K562 (cell line): ENCODE data around the gene BRCC3. TPM values are rescaled to one million over a fixed set of nuclear protein-coding genes. Genes with fewer than 3 reads are reported as not detected.

Source experiments
- BDP1 ChIP-seq: IDR thresholded peaks from 3 replicates; pipeline ENCODE4 v1.6.1; 2011; ENCODE audit not compliant: insufficient read length, insufficient read depth
- CCAR2 ChIP-seq: fragments of 200-400 bp; formaldehyde crosslinking; IDR thresholded peaks from 2 replicates; pipeline ENCODE4 v1.6.1; 2017; ENCODE audit warnings: mild to moderate bottlenecking, low read depth, low read length
- CREB5 ChIP-seq: fragments of 250-450 bp; sonication (Bioruptor Pico); IDR thresholded peaks from 2 replicates; pipeline ENCODE4 v1.5.0; 2020; ENCODE audit warnings: mild to moderate bottlenecking
- E2F8 ChIP-seq: fragments of 450-650 bp; IDR thresholded peaks from 2 replicates; pipeline ENCODE4 v1.7.1; 2018; ENCODE audit warnings: mild to moderate bottlenecking, low read depth; ENCODE audit not compliant: partially characterized antibody
- ELK3 ChIP-seq: fragments of 450-650 bp; formaldehyde crosslinking; IDR thresholded peaks from 2 replicates; pipeline ENCODE4 v1.4.0; 2020; ENCODE audit warnings: mild to moderate bottlenecking
- NFXL1 ChIP-seq: fragments of 450-650 bp; formaldehyde crosslinking; IDR thresholded peaks from 2 replicates; pipeline ENCODE4 v1.4.0; 2021; ENCODE audit warnings: mild to moderate bottlenecking
- RBM25 ChIP-seq: fragments of 200-400 bp; formaldehyde crosslinking; IDR thresholded peaks from 2 replicates; pipeline ENCODE4 v1.6.1; 2018; ENCODE audit warnings: low read length, low read depth, moderate library complexity; ENCODE audit not compliant: severe bottlenecking
- RNF2 ChIP-seq: sonication (generic); IDR thresholded peaks from 2 replicates; pipeline ENCODE4 v1.6.1; 2016
- TAF7 ChIP-seq: fragments of 450-650 bp; IDR thresholded peaks from 2 replicates; pipeline ENCODE4 v1.6.1; 2016; ENCODE audit warnings: missing genetic modification characterization, missing compliant biosample characterization
- TARDBP ChIP-seq: fragments of 450-650 bp; IDR thresholded peaks from 2 replicates; pipeline ENCODE4 v1.6.1; 2016
- ZC3H4 ChIP-seq: sonication (generic); formaldehyde crosslinking; IDR thresholded peaks from 2 replicates; pipeline ENCODE4 v1.9.0; 2021; ENCODE audit warnings: missing genetic modification reagents, borderline replicate concordance
- ZNF146 ChIP-seq: IDR thresholded peaks from one replicate; pipeline ENCODE4 v1.6.1; 2018; ENCODE audit warnings: missing compliant biosample characterization; ENCODE audit not compliant: unreplicated experiment
- ZNF609 ChIP-seq: sonication (generic); formaldehyde crosslinking; IDR thresholded peaks from 2 replicates; pipeline ENCODE4 v1.8.1; 2023; ENCODE audit warnings: missing genetic modification reagents, mild to moderate bottlenecking, borderline replicate concordance
- polyA plus RNA-seq, 8 experiments: library from polyadenylated mRNA; depleted of rRNA in 4 of 8; stranded (reverse) in 5 of 8; unstranded in 3 of 8; fragments of >200 nt; fragmentation: Nextera tagmentation in 2 of 8; fragmentation: Illumina TruSeq in 1 of 8; extraction: Ambion mirVana in 2 of 8; extraction: Trizol in 1 of 8; gene quantifications; 2 replicates each; pipeline versions ENCODE4 v1.2.1 to v1.2.3, GENCODE V29; 2011 to 2014; ENCODE audit warnings: inconsistent platforms in 1 of 8, missing spikeins in 1 of 8
- total RNA-seq, 7 experiments: library from RNA; depleted of rRNA in 6 of 7; stranded (reverse); fragments of >200 nt in 6 of 7; fragmentation: Illumina TruSeq in 2 of 7; extraction: Trizol in 2 of 7; gene quantifications; 2 replicates each; pipeline versions ENCODE4 v1.2.1 to v1.2.3, GENCODE V29; 2011 to 2021; ENCODE audit warnings: low replicate concordance in 1 of 7

BRCC3 gene
- total and polyA plus RNA-seq, 9 of the 15 experiments (the other 6 are each of a cell fraction or from before 2014, with no cell fraction given) = 9.6 to 44.8 (median 26.7) TPM

GRCh38 chrX:155070975-155071693, at the start of gene BRCC3, which contains the start of the genes CMC4 and MTCP1 (continued):
- TF ChIP-seq ZNF146 (CRISPR knock-in tag) (no peak), TARDBP (no peak), E2F8 (no peak), BDP1 (no peak), ELK3 (CRISPR knock-in tag) (no peak), RBM25 (no peak), ZC3H4 (CRISPR knock-in tag) (no peak), CREB5 (CRISPR knock-in tag) (no peak), TAF7 (peak; percentile 78), ZNF609 (no peak), RNF2 (no peak), CCAR2 (no peak), NFXL1 (CRISPR knock-in tag) (no peak)
